ENCODE results near the gene CEACAM18. TPM values are rescaled to one million over a fixed set of nuclear protein-coding genes. Genes with fewer than 3 reads are reported as not detected.

Gene CEACAM18
- total and polyA plus RNA-seq, 2 of the 8 experiments (the other 6 are each of a cell fraction or from before 2014, with no cell fraction given) = not detected

GRCh38 chr19:51477344-51477743 is 995 bp upstream of the CEACAM18 start:
- Histone ChIP-seq H3K14ac (ENCODE audit: insufficient read length) (no peak overlapping the region), H3K4me3 (ENCODE audit: extremely low read depth in 1 of 4, insufficient read depth in 2 of 4, low read depth in 3 of 4, low read length in 4 of 4) (no peak overlapping the region), H2AFZ (ENCODE audit: low read length) (no peak overlapping the region), H3K4me1 (replicated peaks in 1 of 4; ENCODE audit: control insufficient read depth in 3 of 4, insufficient read depth in 4 of 4, low read length in 3 of 4) (no peaks in the 10 kb centered on the region), H2BK120ac (replicated peaks; ENCODE audit: low read depth, low read length) (no peak overlapping the region), H2BK15ac (ENCODE audit: low read length) (no peak overlapping the region), H3K9ac (replicated peaks in 1 of 4; ENCODE audit: extremely low read depth in 1 of 4, low read depth in 3 of 4, low read length in 3 of 4) (no peak overlapping the region), H2BK12ac (ENCODE audit: low read depth, low read length) (no peak overlapping the region), H3K23ac (ENCODE audit: insufficient read length) (no peak overlapping the region), H3K23me2 (ENCODE audit: low read depth, low read length) (no peaks in the 10 kb centered on the region), H3K79me1 (ENCODE audit: low read depth, low read length) (no peaks in the 10 kb centered on the region), H4K8ac (ENCODE audit: extremely low read depth, insufficient read depth, low read length) (no peak overlapping the region), H2BK5ac (ENCODE audit: low read depth, low read length) (no peak overlapping the region), H3K36me3 (ENCODE audit: control insufficient read depth in 2 of 4, insufficient read depth in 4 of 4, low read length in 3 of 4) (no peaks in the 10 kb centered on the region), H2AK5ac (ENCODE audit: low read depth, low read length) (no peak overlapping the region), H3K4me2 (ENCODE audit: insufficient read depth in 1 of 2, low read depth in 2 of 2, low read length in 2 of 2) (no peak overlapping the region), H3K27ac (ENCODE audit: low read depth, low read length) (no peak overlapping the region), H3K27me3 (replicated peaks in 1 of 4; ENCODE audit: control insufficient read depth in 3 of 4, extremely low read depth in 1 of 4, insufficient read depth in 3 of 4, low read length in 3 of 4) (no peaks in the 10 kb centered on the region), H4K5ac (ENCODE audit: insufficient read length, low read depth, low read length) (no peak overlapping the region), H3K18ac (ENCODE audit: extremely low read depth, low read length) (no peak overlapping the region), H2BK20ac (ENCODE audit: low read length) (no peak overlapping the region), H3K4ac (replicated peaks; ENCODE audit: insufficient read length, low read depth, low read length) (no peak overlapping the region), H4K20me1 (replicated peaks in 1 of 2; ENCODE audit: control insufficient read depth in 1 of 2, insufficient read depth in 2 of 2, low read length in 2 of 2) (no peaks in the 10 kb centered on the region), H3K9me3 (ENCODE audit: insufficient read depth in 2 of 2, low read depth in 1 of 2, low read length in 1 of 2) (peaks cover 34 to 58% of the 10 kb centered on the region in 2 experiments), H3K56ac (replicated peaks; ENCODE audit: insufficient read length, low read depth, low read length) (no peak overlapping the region), H3K79me2 (ENCODE audit: control insufficient read depth in 1 of 2, insufficient read depth in 2 of 2, low read length in 2 of 2) (no peaks in the 10 kb centered on the region), H4K91ac (replicated peaks; ENCODE audit: insufficient read length, low read length) (no peak overlapping the region)
- no peak for DNase-seq (ENCODE audit: low read depth in 1 of 2, low spot score in 2 of 2)
- ChIA-PET POLR2A (ENCODE audit: partially characterized antibody) (no interaction called here), CTCF (ENCODE audit: partially characterized antibody) (interaction anchor here (1.0 to 6.6 kb wide), 3 partner anchors 53 to 183 kb away, joined by 3 to 83 read pairs (median 4); no protein-coding TSS in a partner anchor)
- FAIRE-seq = no peak
- 73% methylated on average over 5 of the region's 5 CpGs; no CpG with 5 or more reads in 1 of the 2 experiments for WGBS, 2 experiments (ENCODE audit: extremely low coverage in 1 of 2, insufficient coverage in 1 of 2, insufficient read length in 1 of 2, insufficient replicate concordance in 2 of 2, low coverage in 1 of 2, low lambda C conversion rate in 2 of 2, missing lambda C conversion rate in 1 of 2)

Data from H1 (cell line).